Caco-2 (cell line): ENCODE results near the gene KCTD18. TPM values are rescaled to one million over a fixed set of nuclear protein-coding genes. Genes with fewer than 3 reads are reported as not detected.

Experiments
- Bru-seq: library from RNA; stranded (reverse); fragments of 400-500 nt; gene quantifications from one replicate; lab custom pipeline; 2021; lab: Mats Ljungman, UMichigan
- BruChase-seq, 2 experiments: library from RNA; stranded (reverse); fragments of 400-500 nt; gene quantifications; one replicate each; lab custom pipeline; 2021; lab: Mats Ljungman, UMichigan
- BruUV-seq: library from RNA; stranded (reverse); fragments of 400-500 nt; replicated peaks from 2 replicates; lab custom pipeline; 2021; lab: Mats Ljungman, UMichigan
- CTCF ChIA-PET: fragments of 300-600 bp; sonication (Branson Sonifier 250); formaldehyde crosslinking; loops from one replicate; lab custom pipeline; 2022; ENCODE audit warnings: antibody characterized with exemption; lab: Charles Lee
- POLR2A ChIA-PET: fragments of 300-600 bp; sonication (Branson Sonifier 250); formaldehyde crosslinking; loops from one replicate; lab custom pipeline; 2022; ENCODE audit warnings: antibody characterized with exemption; lab: Charles Lee
- DNase-seq, 2 experiments: peaks; one replicate each; pipeline versions ENCODE4 v3.0.0 to v3.0.0-alpha.2; 2020 to 2022
- H3K27me3 ChIP-seq: replicated peaks from 2 replicates; pipeline ENCODE4 v1.6.0; 2011; ENCODE audit warnings: low read length; ENCODE audit not compliant: control insufficient read depth, insufficient read depth
- H3K36me3 ChIP-seq: 2 replicates; pipeline ENCODE4 v1.5.1; 2011; ENCODE audit warnings: low read length; ENCODE audit not compliant: control insufficient read depth, insufficient read depth
- H3K4me1 ChIP-seq: fragments of 250-450 bp; sonication (Bioruptor Pico); 2 replicates; pipeline ENCODE4 v1.5.1; 2020; ENCODE audit warnings: mild to moderate bottlenecking
- H3K4me3 ChIP-seq: 2 replicates; pipeline ENCODE4 v1.5.1; 2011; ENCODE audit warnings: low read depth, mild to moderate bottlenecking, control low read depth, low read length
- H3K9me3 ChIP-seq: fragments of 250-450 bp; sonication (Bioruptor Pico); 2 replicates; pipeline ENCODE4 v1.5.1; 2020; ENCODE audit warnings: mild to moderate bottlenecking, moderate library complexity
- H3K27ac Mint-ChIP-seq: one replicate; pipeline ENCODE4 v1.8.0; 2022; ENCODE audit warnings: mixed read lengths; ENCODE audit not compliant: unreplicated experiment
- H3K27me3 Mint-ChIP-seq: one replicate; pipeline ENCODE4 v1.8.0; 2022; ENCODE audit warnings: mixed read lengths; ENCODE audit not compliant: insufficient read depth, unreplicated experiment
- H3K36me3 Mint-ChIP-seq: one replicate; pipeline ENCODE4 v1.8.0; 2022; ENCODE audit warnings: mild to moderate bottlenecking, mixed read lengths; ENCODE audit not compliant: insufficient read depth, unreplicated experiment
- H3K4me1 Mint-ChIP-seq: one replicate; pipeline ENCODE4 v1.8.0; 2022; ENCODE audit warnings: low read depth, mixed read lengths; ENCODE audit not compliant: unreplicated experiment
- H3K4me3 Mint-ChIP-seq: one replicate; pipeline ENCODE4 v1.8.0; 2022; ENCODE audit warnings: mild to moderate bottlenecking, moderate library complexity, mixed read lengths; ENCODE audit not compliant: unreplicated experiment
- H3K9me3 Mint-ChIP-seq: one replicate; pipeline ENCODE4 v1.8.0; 2022; ENCODE audit warnings: mixed read lengths; ENCODE audit not compliant: unreplicated experiment
- CTCF ChIP-seq, 2 experiments: fragments of 200-600 bp in 1 of 2; IDR thresholded peaks; 1 replicate in 1 of 2; 2 replicates in 1 of 2; pipeline versions ENCODE4 v1.5.1 to v1.8.0; 2011 to 2022; ENCODE audit warnings: antibody characterized with exemption in 1 of 2, control low read depth in 1 of 2, inconsistent platforms in 1 of 2, low read depth in 1 of 2, low read length in 1 of 2, mild to moderate bottlenecking in 1 of 2, moderate library complexity in 1 of 2; ENCODE audit not compliant: insufficient read depth in 1 of 2, severe bottlenecking in 1 of 2, unreplicated experiment in 1 of 2
- intact Hi-C: fragments of 100-400 bp; cut with micrococcal nuclease; formaldehyde crosslinking; loops from one replicate; pipeline ENCODE4 v1.10.0; 2022; ENCODE audit not compliant: unreplicated experiment
- long read RNA-seq: library from polyadenylated mRNA; stranded (forward); transcript quantifications from one replicate; pipeline ENCODE4 v2.0.0, GENCODE V29; 2022
- total RNA-seq: library from RNA; stranded (reverse); gene quantifications from 2 replicates; pipeline ENCODE4 v1.2.3, GENCODE V29; 2022

KCTD18 gene
- total RNA-seq, result 8.6 and 9.3 TPM in 2 replicates
- Bru-seq, nascent RNA, result percentile 74 among the genes with signal in this experiment
- percentile 70 among the genes with signal in this experiment for BruChase-seq, experiment 1, labeled RNA remaining after a 2-hour chase
- percentile 67 among the genes with signal in this experiment for BruChase-seq, experiment 2, labeled RNA remaining after a 6-hour chase
- long read RNA-seq, transcript KCTD18-201 (7 exons, 2,940 nt), result major isoform, 7 of 17 reads
- long read RNA-seq, partial matches to known transcripts, result 4 of 17 reads
- long read RNA-seq, other reads (novel, unspliced or antisense), result 4 of 17 reads

GRCh38 chr2:200509612-200510433 is at the start of gene KCTD18:
TSS of gene KCTD18 (minus strand) at chr2:200510068. CDS start at chr2:200507016, 3,052 bp downstream.
- CTCF ChIA-PET, result interaction anchor here (0.6 to 1.5 kb wide), 10 partner anchors 16 to 584 kb away, joined by 3 to 18 read pairs (median 3); no protein-coding TSS in a partner anchor
- Histone ChIP-seq H3K27me3 (no peaks in the 10 kb centered on the region), H3K4me1 (peaks cover 19% of the 10 kb centered on the region), H3K36me3 (no peaks in the 10 kb centered on the region), H3K9me3 (no peaks in the 10 kb centered on the region), H3K4me3 (peak within 1 kb of the TSS; percentile 72)
- TF ChIP-seq CTCF (IDR thresholded peaks at IDR 0.05; ENCODE audit: insufficient read depth in 1 of 2, low read depth in 1 of 2, low read length in 1 of 2, severe bottlenecking in 1 of 2, unreplicated experiment in 1 of 2), result peak; percentile 88
- H3K4me1 Mint-ChIP-seq, result peaks cover 7% of the 10 kb centered on the region
- peak; percentile 92 to 96 for DNase-seq
- POLR2A ChIA-PET, result interaction anchor here (0.6 to 0.8 kb wide), 2 partner anchors 104 to 238 kb away, joined by 4 to 5 read pairs; no protein-coding TSS in a partner anchor
- H3K27me3 Mint-ChIP-seq, result no peaks in the 10 kb centered on the region
- H3K4me3 Mint-ChIP-seq, result peak within 1 kb of the TSS; percentile 77
- no TSS peak for BruUV-seq
- H3K27ac Mint-ChIP-seq, result peak within 1 kb of the TSS; percentile 80
- H3K36me3 Mint-ChIP-seq, result no peaks in the 10 kb centered on the region
- intact Hi-C loops, result loop anchor here (1.0 kb wide), 2 partner anchors 16 to 27 kb away; partner anchors contain the start of gene SGO2
- no peaks in the 10 kb centered on the region for H3K9me3 Mint-ChIP-seq

- Histone ChIP-seq H3K9me3 (no peaks in the 10 kb centered on the region), H3K27me3 (no peaks in the 10 kb centered on the region), H3K4me3 (no peak overlapping the region), H3K36me3 (no peaks in the 10 kb centered on the region), H3K4me1 (no peaks in the 10 kb centered on the region)
- TF ChIP-seq CTCF (IDR thresholded peaks at IDR 0.05; ENCODE audit: insufficient read depth in 1 of 2, low read depth in 1 of 2, low read length in 1 of 2, severe bottlenecking in 1 of 2, unreplicated experiment in 1 of 2), result no peak
- intact Hi-C loops, result no loop called here
- Mint-ChIP-seq H3K36me3 (peaks cover 12% of the 10 kb centered on the region), H3K27me3 (no peaks in the 10 kb centered on the region), H3K4me1 (no peaks in the 10 kb centered on the region), H3K9me3 (no peaks in the 10 kb centered on the region), H3K27ac (no peak overlapping the region), H3K4me3 (no peak overlapping the region)
- POLR2A ChIA-PET, result no interaction called here
- no peak for DNase-seq
- no TSS peak for BruUV-seq
- CTCF ChIA-PET, result no interaction called here
Observed at GRCh38 chr2:200540793-200541192, 30.9 kb upstream of the KCTD18 start.

GRCh38 chr2:200538139-200538538 is 28.3 kb upstream of the KCTD18 start:
- no peaks in the 10 kb centered on the region for H3K4me1 ChIP-seq
- Mint-ChIP-seq H3K27ac (no peak overlapping the region), H3K9me3 (no peaks in the 10 kb centered on the region), H3K4me3 (no peak overlapping the region), H3K27me3 (no peaks in the 10 kb centered on the region), H3K4me1 (no peaks in the 10 kb centered on the region), H3K36me3 (peaks cover 6% of the 10 kb centered on the region)
- DNase-seq, result no peak
- no peak overlapping the region for H3K4me3 ChIP-seq
- no peaks in the 10 kb centered on the region for H3K27me3 ChIP-seq
- intact Hi-C loops, result no loop called here
- no TSS peak for BruUV-seq
- H3K36me3 ChIP-seq, result no peaks in the 10 kb centered on the region
- ChIA-PET CTCF (no interaction called here), POLR2A (no interaction called here)
- TF ChIP-seq CTCF (IDR thresholded peaks at IDR 0.05; ENCODE audit: insufficient read depth in 1 of 2, low read depth in 1 of 2, low read length in 1 of 2, severe bottlenecking in 1 of 2, unreplicated experiment in 1 of 2), result no peak
- H3K9me3 ChIP-seq, result no peaks in the 10 kb centered on the region
